ENCODE results near the gene ADAMTSL1. TPM values are rescaled to one million over a fixed set of nuclear protein-coding genes. Genes with fewer than 3 reads are reported as not detected.

Gene ADAMTSL1
- total and polyA plus RNA-seq, 2 of the 13 experiments (the other 11 are each of a cell fraction or from before 2014, with no cell fraction given) = not detected

DNA sequence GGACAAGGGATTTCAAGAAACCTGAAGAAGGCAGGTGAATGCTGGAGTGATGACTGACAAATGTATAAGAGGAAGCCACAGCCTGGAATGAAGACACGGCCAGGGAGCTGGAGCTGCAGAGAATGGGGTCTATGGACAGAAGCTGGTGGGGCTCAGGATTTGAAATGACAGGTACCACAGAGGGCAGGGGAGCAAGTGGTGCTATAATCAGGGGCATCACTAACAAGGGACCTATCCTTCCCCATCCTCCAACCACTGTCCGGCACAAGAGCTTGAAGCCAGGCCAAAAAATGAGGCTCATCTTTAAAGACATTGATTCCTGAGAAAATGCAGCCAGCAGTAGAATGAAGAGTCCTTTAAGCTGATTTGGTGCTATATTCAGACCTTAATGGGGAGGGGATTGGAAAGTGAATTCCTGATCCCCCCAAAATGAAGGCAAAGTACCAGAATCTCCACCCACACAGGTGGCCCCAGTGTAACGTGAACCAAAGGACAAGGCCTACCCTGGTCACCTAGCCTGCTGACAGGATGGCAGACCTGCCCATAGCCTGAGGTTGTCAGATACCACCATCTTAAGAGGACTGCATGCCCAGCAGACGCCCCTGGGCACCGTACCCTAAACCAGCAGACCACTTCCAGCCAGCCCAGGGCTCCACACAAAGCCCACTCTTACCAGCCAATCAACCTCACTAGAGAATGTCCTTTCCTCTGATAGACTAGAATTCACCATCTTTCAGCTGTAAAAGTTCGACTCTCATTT, 449.9 kb downstream of the ADAMTSL1 start:
- no peaks in the 10 kb centered on the region for H3K36me3 ChIP-seq (replicated peaks in 1 of 2; ENCODE audit: control insufficient read depth in 1 of 2, insufficient read depth in 2 of 2, low read length in 2 of 2)
- H3K9me3 ChIP-seq (ENCODE audit: low read length) = no peaks in the 10 kb centered on the region
- in situ Hi-C loops (cut with HindIII; ENCODE audit: extremely low pct_ligation_motif_present, low pct_unique_long_range_greater_than_20kb) = no loop called here
- H4K20me1 ChIP-seq (ENCODE audit: insufficient read depth, low read length) = no peaks in the 10 kb centered on the region
- no peak overlapping the region for H2AFZ ChIP-seq (ENCODE audit: low read length)
- no peak overlapping the region for H3K4me2 ChIP-seq (ENCODE audit: low read depth, low read length)
- FAIRE-seq = no peak
- H3K9ac ChIP-seq (ENCODE audit: insufficient read depth, low read depth, low read length) = no peak overlapping the region
- no peak for ATAC-seq
- H3K4me1 ChIP-seq (ENCODE audit: insufficient read depth, low read length) = no peaks in the 10 kb centered on the region
- no peak for DNase-seq (ENCODE audit: low spot score)
- ChIA-PET POLR2A (no interaction called here), CTCF (ENCODE audit: low intra/inter-chr PET ratio, low total read pairs) (no interaction called here)
- intact Hi-C loops (cut with micrococcal nuclease; ENCODE audit: unreplicated experiment) = no loop called here
- 5% methylated on average over 4 of the region's 6 CpGs for WGBS (ENCODE audit: low lambda C conversion rate)
- no peaks in the 10 kb centered on the region for H3K79me2 ChIP-seq (ENCODE audit: insufficient read depth, low read length)
- BruUV-seq (replicated peaks) = no TSS peak
- H3K4me3 ChIP-seq (replicated peaks in 1 of 3; ENCODE audit: insufficient read depth in 1 of 3, low read depth in 2 of 3, low read length in 3 of 3) = no peak overlapping the region
- peaks cover 1 to 18% of the 10 kb centered on the region in 2 experiments; a peak in 1 of 5 replicates for H3K27me3 ChIP-seq (ENCODE audit: control insufficient read depth in 1 of 2, insufficient read depth in 2 of 2, low read length in 2 of 2)
- no peak overlapping the region for H3K27ac ChIP-seq (ENCODE audit: extremely low read length, insufficient read depth, low read length)
- TF ChIP-seq SNRNP70 (IDR thresholded peaks at IDR 0.05; ENCODE audit: low read depth, low read length) (no peak), FOXJ3 (CRISPR knock-in tag; IDR thresholded peaks at IDR 0.05; ENCODE audit: borderline replicate concordance) (no peak), ZNF850 (CRISPR knock-in tag; conservative IDR thresholded peaks at IDR 0.05) (no peak), ZNF235 (CRISPR knock-in tag; IDR thresholded peaks at IDR 0.05; ENCODE audit: borderline replicate concordance) (no peak), DPF2 (CRISPR knock-in tag; IDR thresholded peaks at IDR 0.05; ENCODE audit: borderline replicate concordance, low read depth) (no peak)
- TF ChIP-seq, protein P1, sequence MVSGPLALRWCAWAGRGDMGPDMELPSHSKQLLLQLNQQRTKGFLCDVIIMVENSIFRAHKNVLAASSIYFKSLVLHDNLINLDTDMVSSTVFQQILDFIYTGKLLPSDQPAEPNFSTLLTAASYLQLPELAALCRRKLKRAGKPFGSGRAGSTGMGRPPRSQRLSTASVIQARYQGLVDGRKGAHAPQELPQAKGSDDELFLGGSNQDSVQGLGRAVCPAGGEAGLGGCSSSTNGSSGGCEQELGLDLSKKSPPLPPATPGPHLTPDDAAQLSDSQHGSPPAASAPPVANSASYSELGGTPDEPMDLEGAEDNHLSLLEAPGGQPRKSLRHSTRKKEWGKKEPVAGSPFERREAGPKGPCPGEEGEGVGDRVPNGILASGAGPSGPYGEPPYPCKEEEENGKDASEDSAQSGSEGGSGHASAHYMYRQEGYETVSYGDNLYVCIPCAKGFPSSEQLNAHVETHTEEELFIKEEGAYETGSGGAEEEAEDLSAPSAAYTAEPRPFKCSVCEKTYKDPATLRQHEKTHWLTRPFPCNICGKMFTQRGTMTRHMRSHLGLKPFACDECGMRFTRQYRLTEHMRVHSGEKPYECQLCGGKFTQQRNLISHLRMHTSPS (CRISPR knock-in tag; IDR thresholded peaks at IDR 0.05; ENCODE audit: low read depth) = no peak
- TF ChIP-seq, protein P2, sequence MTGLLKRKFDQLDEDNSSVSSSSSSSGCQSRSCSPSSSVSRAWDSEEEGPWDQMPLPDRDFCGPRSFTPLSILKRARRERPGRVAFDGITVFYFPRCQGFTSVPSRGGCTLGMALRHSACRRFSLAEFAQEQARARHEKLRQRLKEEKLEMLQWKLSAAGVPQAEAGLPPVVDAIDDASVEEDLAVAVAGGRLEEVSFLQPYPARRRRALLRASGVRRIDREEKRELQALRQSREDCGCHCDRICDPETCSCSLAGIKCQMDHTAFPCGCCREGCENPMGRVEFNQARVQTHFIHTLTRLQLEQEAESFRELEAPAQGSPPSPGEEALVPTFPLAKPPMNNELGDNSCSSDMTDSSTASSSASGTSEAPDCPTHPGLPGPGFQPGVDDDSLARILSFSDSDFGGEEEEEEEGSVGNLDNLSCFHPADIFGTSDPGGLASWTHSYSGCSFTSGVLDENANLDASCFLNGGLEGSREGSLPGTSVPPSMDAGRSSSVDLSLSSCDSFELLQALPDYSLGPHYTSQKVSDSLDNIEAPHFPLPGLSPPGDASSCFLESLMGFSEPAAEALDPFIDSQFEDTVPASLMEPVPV (CRISPR knock-in tag; IDR thresholded peaks at IDR 0.05) = no peak
- TF ChIP-seq, protein P3, sequence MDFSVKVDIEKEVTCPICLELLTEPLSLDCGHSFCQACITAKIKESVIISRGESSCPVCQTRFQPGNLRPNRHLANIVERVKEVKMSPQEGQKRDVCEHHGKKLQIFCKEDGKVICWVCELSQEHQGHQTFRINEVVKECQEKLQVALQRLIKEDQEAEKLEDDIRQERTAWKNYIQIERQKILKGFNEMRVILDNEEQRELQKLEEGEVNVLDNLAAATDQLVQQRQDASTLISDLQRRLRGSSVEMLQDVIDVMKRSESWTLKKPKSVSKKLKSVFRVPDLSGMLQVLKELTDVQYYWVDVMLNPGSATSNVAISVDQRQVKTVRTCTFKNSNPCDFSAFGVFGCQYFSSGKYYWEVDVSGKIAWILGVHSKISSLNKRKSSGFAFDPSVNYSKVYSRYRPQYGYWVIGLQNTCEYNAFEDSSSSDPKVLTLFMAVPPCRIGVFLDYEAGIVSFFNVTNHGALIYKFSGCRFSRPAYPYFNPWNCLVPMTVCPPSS (IDR thresholded peaks at IDR 0.05) = no peak
- TF ChIP-seq, protein P4, sequence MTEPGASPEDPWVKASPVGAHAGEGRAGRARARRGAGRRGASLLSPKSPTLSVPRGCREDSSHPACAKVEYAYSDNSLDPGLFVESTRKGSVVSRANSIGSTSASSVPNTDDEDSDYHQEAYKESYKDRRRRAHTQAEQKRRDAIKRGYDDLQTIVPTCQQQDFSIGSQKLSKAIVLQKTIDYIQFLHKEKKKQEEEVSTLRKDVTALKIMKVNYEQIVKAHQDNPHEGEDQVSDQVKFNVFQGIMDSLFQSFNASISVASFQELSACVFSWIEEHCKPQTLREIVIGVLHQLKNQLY (CRISPR knock-in tag; IDR thresholded peaks at IDR 0.05) = no peak
- TF ChIP-seq, protein P5, sequence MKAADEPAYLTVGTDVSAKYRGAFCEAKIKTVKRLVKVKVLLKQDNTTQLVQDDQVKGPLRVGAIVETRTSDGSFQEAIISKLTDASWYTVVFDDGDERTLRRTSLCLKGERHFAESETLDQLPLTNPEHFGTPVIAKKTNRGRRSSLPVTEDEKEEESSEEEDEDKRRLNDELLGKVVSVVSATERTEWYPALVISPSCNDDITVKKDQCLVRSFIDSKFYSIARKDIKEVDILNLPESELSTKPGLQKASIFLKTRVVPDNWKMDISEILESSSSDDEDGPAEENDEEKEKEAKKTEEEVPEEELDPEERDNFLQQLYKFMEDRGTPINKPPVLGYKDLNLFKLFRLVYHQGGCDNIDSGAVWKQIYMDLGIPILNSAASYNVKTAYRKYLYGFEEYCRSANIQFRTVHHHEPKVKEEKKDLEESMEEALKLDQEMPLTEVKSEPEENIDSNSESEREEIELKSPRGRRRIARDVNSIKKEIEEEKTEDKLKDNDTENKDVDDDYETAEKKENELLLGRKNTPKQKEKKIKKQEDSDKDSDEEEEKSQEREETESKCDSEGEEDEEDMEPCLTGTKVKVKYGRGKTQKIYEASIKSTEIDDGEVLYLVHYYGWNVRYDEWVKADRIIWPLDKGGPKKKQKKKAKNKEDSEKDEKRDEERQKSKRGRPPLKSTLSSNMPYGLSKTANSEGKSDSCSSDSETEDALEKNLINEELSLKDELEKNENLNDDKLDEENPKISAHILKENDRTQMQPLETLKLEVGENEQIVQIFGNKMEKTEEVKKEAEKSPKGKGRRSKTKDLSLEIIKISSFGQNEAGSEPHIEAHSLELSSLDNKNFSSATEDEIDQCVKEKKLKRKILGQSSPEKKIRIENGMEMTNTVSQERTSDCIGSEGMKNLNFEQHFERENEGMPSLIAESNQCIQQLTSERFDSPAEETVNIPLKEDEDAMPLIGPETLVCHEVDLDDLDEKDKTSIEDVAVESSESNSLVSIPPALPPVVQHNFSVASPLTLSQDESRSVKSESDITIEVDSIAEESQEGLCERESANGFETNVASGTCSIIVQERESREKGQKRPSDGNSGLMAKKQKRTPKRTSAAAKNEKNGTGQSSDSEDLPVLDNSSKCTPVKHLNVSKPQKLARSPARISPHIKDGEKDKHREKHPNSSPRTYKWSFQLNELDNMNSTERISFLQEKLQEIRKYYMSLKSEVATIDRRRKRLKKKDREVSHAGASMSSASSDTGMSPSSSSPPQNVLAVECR (CRISPR knock-in tag; IDR thresholded peaks at IDR 0.05; ENCODE audit: borderline replicate concordance) = no peak
- TF ChIP-seq, protein P6, sequence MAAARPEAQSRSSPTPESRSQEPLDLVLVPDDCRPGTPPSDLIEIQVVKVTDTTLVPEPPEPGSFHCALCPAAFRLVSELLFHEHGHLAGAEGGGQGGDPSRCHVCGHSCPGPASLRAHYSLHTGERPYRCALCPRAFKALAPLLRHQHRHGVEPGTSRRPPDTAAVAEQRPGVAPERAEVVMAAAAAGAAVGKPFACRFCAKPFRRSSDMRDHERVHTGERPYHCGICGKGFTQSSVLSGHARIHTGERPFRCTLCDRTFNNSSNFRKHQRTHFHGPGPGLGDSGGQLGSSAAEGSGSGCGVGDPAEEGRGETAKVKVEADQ (CRISPR knock-in tag; IDR thresholded peaks at IDR 0.05; ENCODE audit: borderline replicate concordance) = no peak

All from HepG2 (cell line).